Dermis microvascular lymphatic vessel endothelial cell (primary cell): Measurements from ENCODE around the gene CASK. TPM values are rescaled to one million over a fixed set of nuclear protein-coding genes. Genes with fewer than 3 reads are reported as not detected.

ENCODE experiments used
- DNase-seq, 2 donors: peaks; one replicate each; pipeline versions ENCODE4 v3.0.0 to v3.0.0-alpha.2; 2010; ENCODE audit warnings: low read depth in 2 of 2
- total RNA-seq: library from RNA; depleted of rRNA; stranded (reverse); fragments of >200 nt; gene quantifications from 2 replicates; pipeline ENCODE4 v1.2.1, GENCODE V29; 2014

The CASK gene
- total RNA-seq, 1 donor from 2014 or later, result 27.0 TPM

- no peak for DNase-seq
Observed at GRCh38 chrX:41827886-41828285, 95.5 kb downstream of the CASK start.

GRCh38 chrX:41825796-41826195 is 97.6 kb downstream of the CASK start:
- DNase-seq, result no peak

GRCh38 chrX:41824551-41824950 is 98.8 kb downstream of the CASK start:
- peak in 1 of 2 donors; percentile 1 for DNase-seq

- DNase-seq, result no peak
Observed at GRCh38 chrX:41823402-41823801, 100.0 kb downstream of the CASK start.

GRCh38 chrX:41822892-41823291 is 100.5 kb downstream of the CASK start:
- DNase-seq, result no peak

- no peak for DNase-seq
Observed at GRCh38 chrX:41808047-41808446, 115.3 kb downstream of the CASK start.

GRCh38 chrX:41802958-41803357 is 120.4 kb downstream of the CASK start:
- peak in 1 of 2 donors; percentile 13 for DNase-seq

- DNase-seq, result no peak
Observed at GRCh38 chrX:41799661-41800060, 123.7 kb downstream of the CASK start.

- no peak for DNase-seq
Observed at GRCh38 chrX:41796577-41796976, 126.8 kb downstream of the CASK start.

GRCh38 chrX:41796046-41796445 is 127.3 kb downstream of the CASK start:
- peak in 1 of 2 donors; percentile 1 for DNase-seq

- DNase-seq, result no peak
Observed at GRCh38 chrX:41789374-41789773, 134.0 kb downstream of the CASK start.

GRCh38 chrX:41785685-41786084 is 137.7 kb downstream of the CASK start:
- DNase-seq, result no peak

- DNase-seq, result peak; percentile 30 to 46
Observed at GRCh38 chrX:41781500-41781899, 141.9 kb downstream of the CASK start.

GRCh38 chrX:41779941-41780340 is 143.4 kb downstream of the CASK start:
- DNase-seq, result no peak

- peak in 1 of 2 donors; percentile 64 for DNase-seq
Observed at GRCh38 chrX:41779030-41779564, 144.3 kb downstream of the CASK start.

- no peak for DNase-seq
Observed at GRCh38 chrX:41761702-41762101, 161.7 kb downstream of the CASK start.

GRCh38 chrX:41761169-41761568 is 162.2 kb downstream of the CASK start:
- no peak for DNase-seq

GRCh38 chrX:41759817-41760216 is 163.5 kb downstream of the CASK start:
- peak; percentile 20 to 35 for DNase-seq

GRCh38 chrX:41758401-41758800 is 165.0 kb downstream of the CASK start:
- DNase-seq, result peak in 1 of 2 donors; percentile 54

GRCh38 chrX:41750716-41751115 is 172.6 kb downstream of the CASK start:
- no peak for DNase-seq

- DNase-seq, result no peak
Observed at GRCh38 chrX:41739871-41740270, 183.5 kb downstream of the CASK start.

GRCh38 chrX:41737065-41737464 is 186.3 kb downstream of the CASK start:
- no peak for DNase-seq

- DNase-seq, result peak; percentile 4 to 21
Observed at GRCh38 chrX:41734530-41734929, 188.8 kb downstream of the CASK start.

GRCh38 chrX:41733939-41734338 is 189.4 kb downstream of the CASK start:
- no peak for DNase-seq
